Epithelial cell of esophagus (primary cell): ENCODE data around the gene TXNDC5.
"Not testable (repeated sequence)": the region's sequence is repeated elsewhere in the genome, so short reads cannot be mapped to it uniquely, and the experiment has no call there.

Experiments
- DNase-seq: peaks from one replicate; pipeline ENCODE4 v3.0.0; 2010; ENCODE audit warnings: low read depth
- H3K4me3 ChIP-seq: 2 replicates; pipeline ENCODE4 v1.5.1; 2011; ENCODE audit warnings: mild to moderate bottlenecking, low read length, control low read depth
- CTCF ChIP-seq: IDR thresholded peaks from 2 replicates; pipeline ENCODE4 v1.5.1; 2011; ENCODE audit warnings: low read depth, mild to moderate bottlenecking, low read length, control low read depth, inconsistent platforms; ENCODE audit not compliant: insufficient read depth; ENCODE audit errors: missing control alignments

TXNDC5 gene

GRCh38 chr6:7899101-7899888 is 11.3 kb downstream of the TXNDC5 start:
- H3K4me3 ChIP-seq = no peak overlapping the region
- TF ChIP-seq CTCF = peak; percentile 23
- DNase-seq = no peak

- DNase-seq = peak; percentile 8
- not testable (repeated sequence) for H3K4me3 ChIP-seq
These were observed 12.4 kb downstream of the TXNDC5 start for GRCh38 chr6:7898193-7898586.

GRCh38 chr6:7897461-7898192 is 13.0 kb downstream of the TXNDC5 start:
- no peak for TF ChIP-seq CTCF
- no peak overlapping the region for H3K4me3 ChIP-seq
- no peak for DNase-seq

GRCh38 chr6:7896465-7896987 is 14.1 kb downstream of the TXNDC5 start:
- no peak for TF ChIP-seq CTCF
- no peak overlapping the region for H3K4me3 ChIP-seq
- DNase-seq = no peak

- DNase-seq = no peak
- no peak overlapping the region for H3K4me3 ChIP-seq
- TF ChIP-seq CTCF = no peak
These were observed 15.5 kb downstream of the TXNDC5 start for GRCh38 chr6:7895125-7895423.

GRCh38 chr6:7894262-7895124 is 16.1 kb downstream of the TXNDC5 start:
- no peak overlapping the region for H3K4me3 ChIP-seq
- no peak for DNase-seq
- TF ChIP-seq CTCF = no peak

- H3K4me3 ChIP-seq = no peak overlapping the region
- DNase-seq = no peak
- no peak for TF ChIP-seq CTCF
These were observed 17.2 kb downstream of the TXNDC5 start for GRCh38 chr6:7893342-7893741.

- not testable (repeated sequence) for H3K4me3 ChIP-seq, DNase-seq
These were observed 18.2 kb downstream of the TXNDC5 start for GRCh38 chr6:7892367-7892766.
